SK-N-MC (cell line): Measurements from ENCODE around the gene C2orf72.

Experiments used
- EZH2 ChIP-seq: fragments of 200-600 bp; sonication (generic); IDR thresholded peaks from one replicate; pipeline ENCODE4 v1.6.1; 2017; ENCODE audit warnings: antibody characterized with exemption
- FOXP2 ChIP-seq: optimal IDR thresholded peaks from 2 replicates; pipeline ENCODE3; 2011; ENCODE audit warnings: mild to moderate bottlenecking, moderate library complexity; ENCODE audit not compliant: insufficient read depth; ENCODE audit errors: extremely low read length, control extremely low read depth
- POLR2AphosphoS5 ChIP-seq: IDR thresholded peaks from 2 replicates; pipeline ENCODE4 v1.6.1; 2012; ENCODE audit warnings: mild to moderate bottlenecking, low read depth, low read length, borderline replicate concordance

- no peak for TF ChIP-seq EZH2
- no peak for TF ChIP-seq POLR2AphosphoS5
- no peak for TF ChIP-seq FOXP2
These were observed at the start of gene C2orf72 for GRCh38 chr2:231037202-231037730.
